Measurements from ENCODE around the gene TMEM127.
"Not testable (repeated sequence)": the region's sequence is repeated elsewhere in the genome, so short reads cannot be mapped to it uniquely, and the experiment has no call there.

TMEM127 gene

GRCh38 chr2:96239745-96240264 is 26.0 kb downstream of the TMEM127 start:
- no peak for DNase-seq

GRCh38 chr2:96239091-96239490 is 26.7 kb downstream of the TMEM127 start:
- DNase-seq: no peak

GRCh38 chr2:96238266-96238665 is 27.5 kb downstream of the TMEM127 start:
- no peak for DNase-seq

- no peak for DNase-seq
Measured at GRCh38 chr2:96236882-96237281, 28.9 kb downstream of the TMEM127 start.

- no peak for DNase-seq
Measured at GRCh38 chr2:96233880-96234316, 31.9 kb downstream of the TMEM127 start.

- DNase-seq: no peak
Measured at GRCh38 chr2:96233436-96233835, 32.4 kb downstream of the TMEM127 start.

GRCh38 chr2:96231316-96231715 is 34.5 kb downstream of the TMEM127 start:
- DNase-seq: no peak

GRCh38 chr2:96225016-96225533 is 40.7 kb downstream of the TMEM127 start:
- no peak for DNase-seq

- not testable (repeated sequence) for DNase-seq
Measured at GRCh38 chr2:96221106-96221505, 44.7 kb downstream of the TMEM127 start.

GRCh38 chr2:96219959-96220358 is 45.8 kb downstream of the TMEM127 start:
- not testable (repeated sequence) for DNase-seq

GRCh38 chr2:96218508-96219131 is 47.2 kb downstream of the TMEM127 start:
- no peak for DNase-seq

GRCh38 chr2:96214554-96214953 is 51.2 kb downstream of the TMEM127 start:
- no peak for DNase-seq

- no peak for DNase-seq
Measured at GRCh38 chr2:96213379-96213778, 52.4 kb downstream of the TMEM127 start.

- DNase-seq: no peak
Measured at GRCh38 chr2:96212339-96212738, 53.5 kb downstream of the TMEM127 start.

- no peak for DNase-seq
Measured at GRCh38 chr2:96209729-96210085, 56.1 kb downstream of the TMEM127 start.

- DNase-seq: no peak
Measured at GRCh38 chr2:96209011-96209728, 56.6 kb downstream of the TMEM127 start.

- DNase-seq: peak; percentile 98 to 99
Measured at GRCh38 chr2:96208143-96209010, 57.4 kb downstream of the TMEM127 start, which contains the start of gene STARD7. Gene STARD7 (minus strand): TSS chr2:96208827. CDS start chr2:96208434, 393 bp downstream.

- no peak for DNase-seq
Measured at GRCh38 chr2:96207774-96208142, 58.0 kb downstream of the TMEM127 start.

GRCh38 chr2:96207073-96207773 is 58.6 kb downstream of the TMEM127 start:
- no peak for DNase-seq

GRCh38 chr2:96205888-96206287 is 59.9 kb downstream of the TMEM127 start:
- no peak for DNase-seq

- no peak for DNase-seq
Measured at GRCh38 chr2:96204836-96205624, 60.8 kb downstream of the TMEM127 start.
